Gastroesophageal sphincter (tissue), 3 donors: Measurements from ENCODE around the gene CLOCK.

Experiments
- POLR2A ChIP-seq, 2 donors: fragments of 450-650 bp; IDR thresholded peaks; one replicate each; pipeline ENCODE4 v1.6.1; 2017; ENCODE audit warnings: antibody characterized with exemption in 2 of 2, mild to moderate bottlenecking in 2 of 2, moderate library complexity in 1 of 2
- TF ChIP-seq, protein P1 (sequence below), 4 experiments: fragments of 200-600 bp in 2 of 4; fragments of 450-650 bp in 2 of 4; sonication (generic) in 1 of 4; IDR thresholded peaks; one replicate each; pipeline ENCODE4 v1.5.1; 2017 to 2019; ENCODE audit warnings: antibody characterized with exemption in 4 of 4, mild to moderate bottlenecking in 2 of 4, moderate library complexity in 2 of 4

GRCh38 chr4:55491486-55491885 lies 55.2 kb downstream of the CLOCK start:
- TF ChIP-seq, protein P1, sequence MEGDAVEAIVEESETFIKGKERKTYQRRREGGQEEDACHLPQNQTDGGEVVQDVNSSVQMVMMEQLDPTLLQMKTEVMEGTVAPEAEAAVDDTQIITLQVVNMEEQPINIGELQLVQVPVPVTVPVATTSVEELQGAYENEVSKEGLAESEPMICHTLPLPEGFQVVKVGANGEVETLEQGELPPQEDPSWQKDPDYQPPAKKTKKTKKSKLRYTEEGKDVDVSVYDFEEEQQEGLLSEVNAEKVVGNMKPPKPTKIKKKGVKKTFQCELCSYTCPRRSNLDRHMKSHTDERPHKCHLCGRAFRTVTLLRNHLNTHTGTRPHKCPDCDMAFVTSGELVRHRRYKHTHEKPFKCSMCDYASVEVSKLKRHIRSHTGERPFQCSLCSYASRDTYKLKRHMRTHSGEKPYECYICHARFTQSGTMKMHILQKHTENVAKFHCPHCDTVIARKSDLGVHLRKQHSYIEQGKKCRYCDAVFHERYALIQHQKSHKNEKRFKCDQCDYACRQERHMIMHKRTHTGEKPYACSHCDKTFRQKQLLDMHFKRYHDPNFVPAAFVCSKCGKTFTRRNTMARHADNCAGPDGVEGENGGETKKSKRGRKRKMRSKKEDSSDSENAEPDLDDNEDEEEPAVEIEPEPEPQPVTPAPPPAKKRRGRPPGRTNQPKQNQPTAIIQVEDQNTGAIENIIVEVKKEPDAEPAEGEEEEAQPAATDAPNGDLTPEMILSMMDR (IDR thresholded peaks at IDR 0.05) = no peak
- no peak for TF ChIP-seq POLR2A (IDR thresholded peaks at IDR 0.05)
